Fibroblast of gingiva (primary cell): ENCODE data around the gene LMCD1.

Experiments
- DNase-seq: peaks from one replicate; pipeline ENCODE4 v3.0.0-alpha.2; 2011; ENCODE audit warnings: low read depth

Gene LMCD1

GRCh38 chr3:8619548-8619947 is 117.9 kb downstream of the LMCD1 start:
- DNase-seq, result no peak

- DNase-seq, result no peak
Observed at GRCh38 chr3:8621141-8621540, 119.5 kb downstream of the LMCD1 start.

GRCh38 chr3:8621872-8622271 is 120.2 kb downstream of the LMCD1 start:
- peak; percentile 88 for DNase-seq

GRCh38 chr3:8622873-8623691 is 121.5 kb downstream of the LMCD1 start:
- peak; percentile 40 for DNase-seq

DNA sequence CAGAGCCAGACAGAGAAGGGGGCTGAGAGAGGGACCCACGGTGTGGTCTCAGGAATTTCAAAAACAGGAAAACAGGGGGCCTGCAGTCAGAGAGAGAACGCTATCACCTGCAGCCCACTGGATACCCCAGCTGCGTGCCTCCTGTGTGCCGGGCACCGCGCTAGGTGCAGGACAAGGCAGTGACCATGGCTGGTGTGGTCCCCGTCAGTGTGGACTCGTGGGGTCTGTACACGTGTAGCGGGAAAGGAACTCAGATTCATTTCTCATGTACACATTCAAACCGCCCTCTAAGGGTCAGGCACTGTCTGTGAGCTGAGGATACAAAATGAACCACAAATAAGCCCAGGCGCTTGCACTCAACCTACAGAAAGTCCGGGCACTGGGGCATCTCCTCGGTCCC is 122.1 kb downstream of the LMCD1 start:
- DNase-seq, result no peak
